Measurements from ENCODE around the gene FHIT. TPM values are rescaled to one million over a fixed set of nuclear protein-coding genes. Genes with fewer than 3 reads are reported as not detected.

FHIT gene
- total and polyA plus RNA-seq, 11 donors, result 4.2 to 26.8 (median 16.5) TPM

- intact Hi-C loops (cut with DNase I), result no loop called here
- H3K4me3 ChIP-seq, result no peak overlapping the region
- ATAC-seq, result no peak
- no peaks in the 10 kb centered on the region for H3K4me1 ChIP-seq
- no peaks in the 10 kb centered on the region for H3K9me3 ChIP-seq
- 68 to 78% (median 72%) methylated on average over 3 of the region's 3 CpGs for WGBS, 4 donors
- DNase-seq, result no peak
- H3K36me3 ChIP-seq, result no peaks in the 10 kb centered on the region
- H3K27me3 ChIP-seq, result no peaks in the 10 kb centered on the region
- no peak for TF ChIP-seq POLR2A (IDR thresholded peaks at IDR 0.05)
- TF ChIP-seq, protein P1, sequence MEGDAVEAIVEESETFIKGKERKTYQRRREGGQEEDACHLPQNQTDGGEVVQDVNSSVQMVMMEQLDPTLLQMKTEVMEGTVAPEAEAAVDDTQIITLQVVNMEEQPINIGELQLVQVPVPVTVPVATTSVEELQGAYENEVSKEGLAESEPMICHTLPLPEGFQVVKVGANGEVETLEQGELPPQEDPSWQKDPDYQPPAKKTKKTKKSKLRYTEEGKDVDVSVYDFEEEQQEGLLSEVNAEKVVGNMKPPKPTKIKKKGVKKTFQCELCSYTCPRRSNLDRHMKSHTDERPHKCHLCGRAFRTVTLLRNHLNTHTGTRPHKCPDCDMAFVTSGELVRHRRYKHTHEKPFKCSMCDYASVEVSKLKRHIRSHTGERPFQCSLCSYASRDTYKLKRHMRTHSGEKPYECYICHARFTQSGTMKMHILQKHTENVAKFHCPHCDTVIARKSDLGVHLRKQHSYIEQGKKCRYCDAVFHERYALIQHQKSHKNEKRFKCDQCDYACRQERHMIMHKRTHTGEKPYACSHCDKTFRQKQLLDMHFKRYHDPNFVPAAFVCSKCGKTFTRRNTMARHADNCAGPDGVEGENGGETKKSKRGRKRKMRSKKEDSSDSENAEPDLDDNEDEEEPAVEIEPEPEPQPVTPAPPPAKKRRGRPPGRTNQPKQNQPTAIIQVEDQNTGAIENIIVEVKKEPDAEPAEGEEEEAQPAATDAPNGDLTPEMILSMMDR (IDR thresholded peaks at IDR 0.05), result no peak
- no peak overlapping the region for H3K27ac ChIP-seq
Measured at GRCh38 chr3:60094392-60094947, 1156.8 kb downstream of the FHIT start.

DNA sequence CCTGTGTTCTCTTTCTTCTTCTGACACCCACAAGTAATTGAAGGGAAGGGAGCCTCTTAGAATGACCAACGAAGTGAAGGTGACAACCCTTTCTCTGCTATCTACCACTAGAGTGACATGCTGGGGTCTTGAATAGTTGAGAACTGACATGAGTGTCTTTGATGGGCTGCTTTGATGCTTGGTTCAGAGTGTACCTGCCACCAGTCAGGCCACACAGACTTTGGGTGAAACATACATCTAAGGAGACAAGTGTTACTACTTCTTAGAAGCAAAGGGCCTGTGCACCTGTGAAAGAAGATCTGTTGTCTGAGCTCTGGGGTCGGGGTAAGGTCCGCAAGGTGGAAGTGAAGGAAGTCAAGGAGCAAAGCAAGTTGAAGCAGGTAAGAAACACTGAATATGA, 1160.7 kb downstream of the FHIT start:
- no peak overlapping the region for H3K27ac ChIP-seq
- H3K36me3 ChIP-seq, result no peaks in the 10 kb centered on the region
- H3K4me3 ChIP-seq, result no peak overlapping the region
- H3K9me3 ChIP-seq, result no peaks in the 10 kb centered on the region
- TF ChIP-seq POLR2A (IDR thresholded peaks at IDR 0.05), result no peak
- TF ChIP-seq, protein P1 (IDR thresholded peaks at IDR 0.05), result no peak
- intact Hi-C loops (cut with DNase I), result no loop called here
- DNase-seq (no peak), ATAC-seq (no peak)
- no peaks in the 10 kb centered on the region for H3K27me3 ChIP-seq
- 70 to 87% (median 83%) methylated on average over 3 of the region's 3 CpGs for WGBS, 4 donors
- no peaks in the 10 kb centered on the region for H3K4me1 ChIP-seq

DNA sequence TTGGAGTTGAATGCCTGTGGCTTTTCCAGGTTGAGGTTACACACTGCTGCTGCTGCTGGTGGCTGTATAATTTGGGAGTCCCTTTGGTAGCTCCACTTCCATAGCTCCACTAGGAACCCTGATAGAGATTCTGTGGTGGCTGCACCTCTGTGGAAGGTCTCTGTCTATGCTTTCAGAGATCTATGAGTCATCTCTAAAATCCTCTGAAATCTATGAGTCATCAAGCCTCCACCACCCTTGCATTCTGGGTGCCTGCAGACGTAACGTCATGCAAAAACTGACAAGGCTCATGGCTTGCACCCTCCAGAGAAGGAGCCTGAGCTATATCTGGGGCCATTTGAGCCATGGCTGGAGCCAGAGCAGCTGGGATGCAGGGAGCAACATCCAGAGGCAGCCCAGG, 1164.4 kb downstream of the FHIT start:
- ATAC-seq, result no peak
- 78 to 100% (median 82%) methylated on average over 1 to 2 of the region's 2 CpGs for WGBS, 4 donors
- intact Hi-C loops (cut with DNase I), result no loop called here

GRCh38 chr3:60085649-60086048, 1165.6 kb downstream of the FHIT start:
- H3K4me3 ChIP-seq, result no peak overlapping the region
- intact Hi-C loops (cut with DNase I), result no loop called here
- ATAC-seq, result no peak
- H3K27me3 ChIP-seq, result no peaks in the 10 kb centered on the region
- no peak for TF ChIP-seq POLR2A (IDR thresholded peaks at IDR 0.05)
- TF ChIP-seq, protein P1 (IDR thresholded peaks at IDR 0.05), result no peak
- no peak for DNase-seq
- H3K27ac ChIP-seq, result no peak overlapping the region
- H3K4me1 ChIP-seq, result no peaks in the 10 kb centered on the region
- peaks cover 0 to 3% (median 0%) of the 10 kb centered on the region in 12 donors for H3K9me3 ChIP-seq
- no peaks in the 10 kb centered on the region for H3K36me3 ChIP-seq

More for the DNA sequence above, 1164.4 kb downstream of the FHIT start:
- Histone ChIP-seq H3K4me1 (no peaks in the 10 kb centered on the region), H3K27ac (no peak overlapping the region), H3K36me3 (no peaks in the 10 kb centered on the region), H3K9me3 (peaks cover 0 to 3% (median 0%) of the 10 kb centered on the region in 12 donors), H3K27me3 (no peaks in the 10 kb centered on the region), H3K4me3 (no peak overlapping the region)
- TF ChIP-seq POLR2A (IDR thresholded peaks at IDR 0.05), result no peak
- TF ChIP-seq, protein P1 (IDR thresholded peaks at IDR 0.05), result no peak
- DNase-seq, result no peak
